ENCODE measurements around the gene IFIT1.

The IFIT1 gene

DNA sequence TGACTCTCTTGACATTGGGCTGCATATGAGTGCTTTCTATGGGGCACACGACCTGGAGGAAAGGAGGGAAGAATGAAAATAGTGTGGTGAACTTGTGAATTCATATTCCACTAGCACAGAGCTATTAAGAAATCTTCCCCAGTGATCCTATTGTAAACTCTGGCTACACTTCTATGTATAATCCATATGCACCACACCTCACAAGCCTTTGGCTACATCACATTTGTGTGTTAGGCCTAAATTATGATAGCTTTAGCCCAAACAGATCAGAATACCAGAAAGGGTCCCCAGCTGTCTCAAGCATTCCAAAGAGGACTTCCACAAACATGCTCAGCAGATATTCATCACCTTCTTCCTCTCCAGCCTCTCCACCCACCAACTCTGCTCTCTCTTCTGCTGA is 24.3 kb upstream of the IFIT1 start:
- no peak overlapping the region for H3K4me3 ChIP-seq (ENCODE audit: low read depth, low read length)
- TF ChIP-seq, protein P1, sequence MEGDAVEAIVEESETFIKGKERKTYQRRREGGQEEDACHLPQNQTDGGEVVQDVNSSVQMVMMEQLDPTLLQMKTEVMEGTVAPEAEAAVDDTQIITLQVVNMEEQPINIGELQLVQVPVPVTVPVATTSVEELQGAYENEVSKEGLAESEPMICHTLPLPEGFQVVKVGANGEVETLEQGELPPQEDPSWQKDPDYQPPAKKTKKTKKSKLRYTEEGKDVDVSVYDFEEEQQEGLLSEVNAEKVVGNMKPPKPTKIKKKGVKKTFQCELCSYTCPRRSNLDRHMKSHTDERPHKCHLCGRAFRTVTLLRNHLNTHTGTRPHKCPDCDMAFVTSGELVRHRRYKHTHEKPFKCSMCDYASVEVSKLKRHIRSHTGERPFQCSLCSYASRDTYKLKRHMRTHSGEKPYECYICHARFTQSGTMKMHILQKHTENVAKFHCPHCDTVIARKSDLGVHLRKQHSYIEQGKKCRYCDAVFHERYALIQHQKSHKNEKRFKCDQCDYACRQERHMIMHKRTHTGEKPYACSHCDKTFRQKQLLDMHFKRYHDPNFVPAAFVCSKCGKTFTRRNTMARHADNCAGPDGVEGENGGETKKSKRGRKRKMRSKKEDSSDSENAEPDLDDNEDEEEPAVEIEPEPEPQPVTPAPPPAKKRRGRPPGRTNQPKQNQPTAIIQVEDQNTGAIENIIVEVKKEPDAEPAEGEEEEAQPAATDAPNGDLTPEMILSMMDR (IDR thresholded peaks at IDR 0.05; ENCODE audit: low read depth, low read length), result no peak

DNA sequence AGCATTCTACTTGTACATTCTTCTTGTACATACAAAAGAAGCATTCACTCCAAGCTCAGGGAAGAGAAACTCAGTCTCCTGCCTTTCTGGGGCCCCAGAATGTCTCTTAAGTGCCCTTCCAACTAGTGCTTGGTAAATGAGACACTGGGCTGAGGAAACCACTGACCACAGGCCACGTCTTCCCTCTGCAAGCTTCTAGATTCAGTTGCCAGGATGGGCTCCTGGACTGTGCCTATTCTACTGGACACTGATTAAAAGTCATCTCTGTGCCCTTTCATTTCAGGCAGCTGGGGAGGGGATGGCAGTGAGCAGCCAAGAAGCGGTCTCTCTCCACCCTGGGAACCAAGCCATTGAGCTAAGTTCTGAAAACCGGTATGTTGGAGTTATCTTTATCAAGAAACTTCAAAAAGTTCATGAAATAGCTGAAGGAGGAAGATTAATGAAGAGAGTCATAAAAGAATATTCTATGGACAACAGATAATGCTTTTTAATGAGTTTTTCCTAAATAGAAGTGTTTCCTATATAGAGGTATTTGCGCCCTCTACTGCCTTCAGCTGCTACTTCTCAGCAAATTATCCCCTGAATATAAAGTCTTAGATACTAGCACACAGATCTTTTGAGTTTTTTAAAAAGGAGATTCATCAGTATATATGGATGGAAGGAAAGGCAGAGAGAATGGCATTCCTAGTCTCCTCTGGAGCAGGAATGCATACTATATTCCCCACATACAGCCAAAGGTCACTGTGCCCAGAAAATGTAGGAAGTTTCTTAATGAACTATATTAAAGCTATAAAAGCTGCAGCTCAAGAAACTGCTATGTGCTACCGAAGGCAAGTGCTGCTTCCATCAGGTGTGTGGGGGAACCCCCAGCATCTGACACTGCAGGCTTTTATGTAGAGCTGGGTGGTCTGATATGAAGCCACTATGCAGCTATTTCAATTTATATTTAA is 23.0 kb upstream of the IFIT1 start:
- H3K4me3 ChIP-seq (ENCODE audit: low read depth, low read length), result no peak overlapping the region
- TF ChIP-seq, protein P1 (IDR thresholded peaks at IDR 0.05; ENCODE audit: low read depth, low read length), result peak; percentile 42; the same call in 1 of the 2 replicates

DNA sequence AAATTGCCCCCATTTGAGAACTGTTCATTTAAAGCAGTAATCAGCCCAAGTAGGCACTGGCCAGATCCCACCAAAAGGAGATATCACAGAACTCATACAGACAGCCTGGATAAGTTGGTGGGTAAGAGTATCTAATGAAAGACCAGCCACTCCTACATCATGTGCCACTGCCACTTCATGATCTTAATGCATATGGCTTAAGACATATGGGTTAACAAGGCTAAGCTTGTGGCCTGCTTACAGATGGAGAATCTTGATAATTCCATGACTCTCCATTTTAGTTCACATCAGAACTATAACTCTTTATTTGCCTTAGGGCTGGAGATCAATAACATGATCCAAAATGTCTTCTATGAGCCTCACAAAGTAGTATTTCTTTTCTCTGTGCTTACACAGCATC is 21.3 kb upstream of the IFIT1 start:
- TF ChIP-seq, protein P1 (IDR thresholded peaks at IDR 0.05; ENCODE audit: low read depth, low read length), result no peak

DNA sequence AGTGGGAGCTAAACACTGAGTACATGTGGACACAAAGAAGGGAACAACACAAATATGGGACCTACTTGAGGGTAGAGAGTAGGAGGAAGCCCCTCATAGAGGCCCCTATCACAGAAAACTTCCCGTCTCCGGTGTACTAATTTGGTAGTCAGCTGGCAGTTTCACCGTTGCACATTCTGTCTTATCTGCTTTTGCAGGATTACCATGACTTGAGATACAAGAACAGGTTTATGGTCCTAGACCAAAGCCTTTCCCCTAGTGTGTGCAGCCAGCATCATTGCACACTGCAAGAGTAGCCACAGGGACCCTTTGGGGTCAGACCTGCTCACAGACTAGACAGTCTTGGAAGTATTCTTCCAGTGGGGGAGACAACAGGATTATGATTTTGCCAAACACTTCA is 20.4 kb upstream of the IFIT1 start:
- TF ChIP-seq, protein P1 (IDR thresholded peaks at IDR 0.05; ENCODE audit: low read depth, low read length), result no peak
- H3K4me3 ChIP-seq (ENCODE audit: low read depth, low read length), result no peak overlapping the region

More for the DNA sequence above, 21.3 kb upstream of the IFIT1 start:
- H3K4me3 ChIP-seq (ENCODE audit: low read depth, low read length), result no peak overlapping the region

DNA sequence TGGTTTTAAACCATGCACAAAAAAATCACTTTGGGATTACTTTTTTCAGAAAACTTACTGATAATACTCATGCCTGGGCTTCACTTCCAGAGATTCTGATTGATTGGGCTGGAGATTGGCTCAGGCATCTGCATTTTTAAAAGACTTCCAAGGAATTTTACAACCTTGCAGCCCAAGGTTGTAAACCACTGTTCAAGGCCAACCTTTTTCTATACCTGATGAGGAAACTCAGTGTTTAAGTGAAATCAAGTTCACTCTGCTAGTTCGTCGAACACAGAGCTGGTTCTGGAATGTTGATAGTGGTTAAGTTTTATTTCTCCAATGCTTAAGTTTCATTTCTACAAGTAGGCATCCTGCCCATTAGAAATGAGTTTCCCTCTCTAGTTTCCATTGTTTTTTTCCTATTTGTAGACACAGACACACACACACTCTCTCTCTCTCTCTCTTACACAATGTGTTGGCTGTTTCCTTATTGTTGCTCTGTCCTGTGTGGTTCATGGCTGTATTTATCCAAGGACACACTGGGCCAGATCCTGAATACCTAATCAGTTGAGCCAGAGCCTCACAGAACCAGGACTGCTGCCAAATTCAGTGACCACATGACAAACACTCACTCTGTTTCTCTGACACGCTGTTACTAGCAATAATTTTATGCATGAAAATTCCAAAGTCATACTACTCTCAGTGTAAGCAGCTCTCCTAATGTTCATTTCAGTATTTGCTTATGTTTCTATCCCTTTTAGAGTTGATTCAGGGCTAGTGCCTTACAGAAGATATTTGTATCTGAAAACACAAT is 18.3 kb upstream of the IFIT1 start:
- TF ChIP-seq, protein P1 (IDR thresholded peaks at IDR 0.05; ENCODE audit: low read depth, low read length), result no peak
- H3K4me3 ChIP-seq (ENCODE audit: low read depth, low read length), result no peak overlapping the region

DNA sequence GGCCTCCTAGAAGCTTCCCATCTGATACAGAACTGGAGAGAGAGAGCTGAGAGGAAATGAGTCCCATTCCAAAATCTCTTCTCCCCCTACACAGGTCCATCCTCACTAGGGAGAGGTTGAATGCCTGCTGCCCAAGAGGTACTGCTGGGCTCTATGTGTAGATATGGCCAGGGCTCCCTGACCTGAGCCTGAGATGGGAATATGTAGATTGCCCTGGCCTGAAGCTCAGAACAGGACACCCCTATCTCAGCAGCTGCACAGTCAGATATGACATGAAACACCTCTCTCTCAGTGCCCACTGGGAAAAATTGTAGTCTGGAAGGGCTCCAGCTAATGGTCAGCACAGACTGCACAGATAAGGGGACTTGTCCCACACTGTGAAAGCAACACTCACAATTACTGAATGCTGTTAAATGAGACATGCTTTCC is 17.7 kb upstream of the IFIT1 start:
- H3K4me3 ChIP-seq (ENCODE audit: low read depth, low read length), result no peak overlapping the region
- TF ChIP-seq, protein P1 (IDR thresholded peaks at IDR 0.05; ENCODE audit: low read depth, low read length), result no peak

Data from WI38 (cell line).